Ovary (tissue), 9 donors: ENCODE data around the gene C2orf66. TPM values are rescaled to one million over a fixed set of nuclear protein-coding genes. Genes with fewer than 3 reads are reported as not detected.

Experiments used
- DNase-seq, 5 donors: peaks; one replicate each; pipeline ENCODE4 v3.0.0-alpha.2; 2019 to 2020
- H3K27ac ChIP-seq, 2 donors: fragments of 200-600 bp; one replicate each; pipeline versions ENCODE4 v1.5.1 to v1.8.0; 2019 to 2022
- H3K27me3 ChIP-seq: fragments of 200-600 bp; one replicate; pipeline ENCODE4 v1.8.0; 2022
- H3K36me3 ChIP-seq: fragments of 200-600 bp; sonication (generic); one replicate; pipeline ENCODE4 v1.5.1; 2019
- H3K4me1 ChIP-seq: one replicate; pipeline ENCODE4 v1.8.1; 2013; ENCODE audit warnings: mild to moderate bottlenecking, moderate library complexity; ENCODE audit not compliant: insufficient read depth
- H3K4me3 ChIP-seq: fragments of 200-600 bp; sonication (generic); one replicate; pipeline ENCODE4 v1.5.1; 2017
- H3K9me3 ChIP-seq, 2 donors: fragments of 200-600 bp in 1 of 2; sonication (generic) in 1 of 2; one replicate each; pipeline versions ENCODE4 v1.5.1 to v1.8.1; 2013 to 2019; ENCODE audit warnings: mild to moderate bottlenecking in 1 of 2, moderate library complexity in 1 of 2
- CTCF ChIP-seq, 3 donors: fragments of 450-650 bp in 2 of 3; fragments of 200-600 bp in 1 of 3; IDR thresholded peaks; one replicate each; pipeline versions ENCODE4 v1.5.1 to v1.8.0; 2016 to 2022; ENCODE audit warnings: antibody characterized with exemption in 3 of 3, mild to moderate bottlenecking in 1 of 3
- EP300 ChIP-seq: sonication (generic); formaldehyde crosslinking; IDR thresholded peaks from one replicate; pipeline ENCODE4 v1.6.1; 2017; ENCODE audit warnings: antibody characterized with exemption
- POLR2A ChIP-seq: fragments of 450-650 bp; IDR thresholded peaks from one replicate; pipeline ENCODE4 v1.6.1; 2017; ENCODE audit warnings: antibody characterized with exemption, mild to moderate bottlenecking, moderate library complexity
- WGBS, 3 donors: extraction: QIAGEN DNeasy Blood & Tissue Kit in 1 of 3; methylation state at CpG; one replicate each; pipeline versions ENCODE4 v1.1.5 to v1.1.7; 2013 to 2017; 5-methylcytosine and 5-hydroxymethylcytosine counted together
- intact Hi-C, 4 donors: fragments of 100-400 bp; cut with DNase I; formaldehyde crosslinking; loops; one replicate each; pipeline versions ENCODE4 v1.11.0 to v1.15.1; 2022 to 2023
- polyA plus RNA-seq, 2 donors: library from polyadenylated mRNA; stranded (reverse); fragments of 200-250 nt in 1 of 2; fragments of 350-450 nt in 1 of 2; fragmentation: Illumina TruSeq in 1 of 2; extraction: RNeasy Lipid Tissue Mini Kit (QIAGEN cat#74804) in 1 of 2; gene quantifications; one replicate each; pipeline ENCODE4 v1.2.3, GENCODE V29; 2013 to 2014
- total RNA-seq, 7 donors: library from RNA; depleted of rRNA in 2 of 7; stranded (reverse); fragments of >200 nt in 2 of 7; fragmentation: NEBNext Ultra II Directional in 3 of 7; extraction: Animal tissue kit (Norgen Biotek cat#: 25700) in 3 of 7; gene quantifications; one replicate each; pipeline versions ENCODE4 v1.1.0 to v1.2.4, GENCODE V29; 2016 to 2023
- donor health status: DM: no; HTN: no; CAD: no; lungs with moderate emphysema.
- donor health status: DM: no; HTN: no; CAD: no.
- donor health status: Bipolar disorder and iron deficiency.
- donor health status: DM: yes; HTN: yes; CAD: no.
- donor health status: DM: no; HTN: no; CAD: no.
- donor health status: DM: yes; HTN: yes; CAD: no.

C2orf66 gene
- total and polyA plus RNA-seq, 9 donors: 0.07 to 0.22 (median 0.20) TPM; not detected in 6

DNA sequence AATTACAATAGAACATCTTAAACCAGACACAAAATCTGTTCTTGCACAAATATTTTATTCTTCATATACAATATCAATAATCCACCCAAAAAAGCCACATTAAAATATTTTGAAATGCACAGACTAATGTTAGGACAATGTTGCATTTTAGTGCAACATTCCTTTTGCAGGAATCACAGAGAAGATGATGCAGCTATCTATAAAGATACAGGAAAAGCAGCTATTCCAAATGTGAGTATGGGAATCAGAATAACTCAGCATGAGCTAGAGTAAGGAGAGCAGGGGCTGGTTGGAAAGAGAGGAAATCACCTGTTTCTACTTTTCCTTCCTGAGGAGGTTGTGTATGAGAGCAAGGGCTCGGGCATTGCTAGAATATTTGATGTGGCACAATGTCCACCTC, 4.8 kb downstream of the C2orf66 start:
- no peak for DNase-seq
- intact Hi-C loops: no loop called here
- H3K36me3 ChIP-seq: no peaks in the 10 kb centered on the region
- 58 to 68% (median 59%) methylated on average over 1 of the region's 1 CpG for WGBS, 3 donors
- no peaks in the 10 kb centered on the region for H3K9me3 ChIP-seq
- peaks cover 4% of the 10 kb centered on the region for H3K4me1 ChIP-seq
- H3K4me3 ChIP-seq: no peak overlapping the region
- no peaks in the 10 kb centered on the region for H3K27me3 ChIP-seq
- TF ChIP-seq POLR2A (no peak), EP300 (no peak), CTCF (IDR thresholded peaks at IDR 0.05) (no peak)
- no peak overlapping the region for H3K27ac ChIP-seq

- Histone ChIP-seq H3K9me3 (no peaks in the 10 kb centered on the region), H3K36me3 (no peaks in the 10 kb centered on the region), H3K4me1 (peaks cover 4% of the 10 kb centered on the region), H3K4me3 (no peak overlapping the region), H3K27ac (no peak overlapping the region), H3K27me3 (no peaks in the 10 kb centered on the region)
- no peak for DNase-seq
- 63 to 78% (median 72%) methylated on average over 2 of the region's 2 CpGs for WGBS, 3 donors
- TF ChIP-seq EP300: no peak
- TF ChIP-seq CTCF (IDR thresholded peaks at IDR 0.05): no peak
- no peak for TF ChIP-seq POLR2A
- intact Hi-C loops: no loop called here
These were observed 6.8 kb downstream of the C2orf66 start for GRCh38 chr2:196802401-196802800.

DNA sequence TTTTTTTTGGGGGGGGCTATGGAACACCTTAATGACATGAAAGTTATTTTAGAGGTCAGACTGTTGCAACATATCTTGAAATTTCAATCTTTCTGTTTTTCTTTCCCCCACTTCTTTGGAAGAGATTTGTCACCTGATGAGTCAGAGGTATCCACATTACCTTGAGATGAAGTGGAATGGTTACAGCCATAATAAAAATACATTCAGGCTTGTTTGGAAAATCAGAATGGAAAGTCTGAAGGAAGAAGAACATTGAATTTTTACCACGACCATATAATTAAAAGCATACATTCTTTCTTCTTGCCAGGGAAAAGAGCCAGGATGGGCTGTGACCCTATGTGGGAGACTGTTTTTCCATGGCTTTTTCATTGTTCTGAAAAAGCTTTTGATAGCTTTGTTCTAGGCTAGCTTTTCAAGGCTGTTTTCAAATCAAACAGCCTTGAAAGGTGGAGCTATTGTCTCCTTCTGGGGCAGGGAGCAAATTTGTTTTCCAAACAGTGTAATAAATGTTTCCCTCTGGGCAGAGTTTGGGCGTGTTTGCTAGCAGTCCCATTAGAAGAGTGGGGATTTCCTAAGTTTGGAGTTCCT, 7.4 kb downstream of the C2orf66 start:
- Histone ChIP-seq H3K9me3 (no peaks in the 10 kb centered on the region), H3K27ac (no peak overlapping the region), H3K4me1 (peaks cover 4% of the 10 kb centered on the region), H3K4me3 (no peak overlapping the region), H3K36me3 (no peaks in the 10 kb centered on the region), H3K27me3 (no peaks in the 10 kb centered on the region)
- 0 to 4% (median 2%) methylated on average over 2 of the region's 2 CpGs for WGBS, 3 donors
- TF ChIP-seq POLR2A (no peak), CTCF (IDR thresholded peaks at IDR 0.05) (no peak), EP300 (no peak)
- intact Hi-C loops: no loop called here
- no peak for DNase-seq

DNA sequence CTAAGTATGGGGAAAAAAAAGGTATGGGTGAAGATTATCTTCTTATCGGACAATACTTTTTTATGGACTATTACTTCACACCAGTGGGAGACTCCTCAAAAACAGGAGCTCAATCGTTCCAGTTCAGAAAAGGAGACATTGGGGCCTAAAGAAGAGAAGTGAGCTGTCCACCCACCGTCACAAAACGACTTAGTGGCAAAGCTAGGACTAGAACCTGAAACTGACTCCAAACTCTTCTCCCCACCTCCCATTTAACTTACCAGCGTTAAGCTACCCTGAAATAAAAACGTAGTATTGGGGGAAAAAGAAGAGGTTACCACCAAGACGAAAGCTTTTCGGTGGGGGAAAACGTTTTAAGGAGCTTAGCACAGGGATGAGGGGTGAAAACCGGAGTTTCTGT, 10.2 kb downstream of the C2orf66 start:
- DNase-seq: no peak
- WGBS, 3 donors: 4% methylated on average over 10 of the region's 10 CpGs
- Histone ChIP-seq H3K9me3 (no peaks in the 10 kb centered on the region), H3K4me1 (peaks cover 4% of the 10 kb centered on the region), H3K36me3 (no peaks in the 10 kb centered on the region), H3K27me3 (no peaks in the 10 kb centered on the region), H3K27ac (peak overlapping the region; percentile 6 to 48), H3K4me3 (peak overlapping the region; percentile 72)
- no peak for TF ChIP-seq CTCF (IDR thresholded peaks at IDR 0.05)
- TF ChIP-seq POLR2A: no peak
- no peak for TF ChIP-seq EP300
- intact Hi-C loops: no loop called here
